K562 (cell line): ENCODE measurements around the gene PGBD4. TPM values are rescaled to one million over a fixed set of nuclear protein-coding genes. Genes with fewer than 3 reads are reported as not detected.

Experiments used
- ATAC-seq: fragments of 200-7000 bp; cut with Tn5 transposase; 3 replicates; pipeline ENCODE4 v1.9.1; 2020; ENCODE audit warnings: moderate library complexity
- BruUV-seq: library from RNA; stranded (reverse); fragments of 400-500 nt; replicated peaks from 2 replicates; lab custom pipeline; 2021; lab: Mats Ljungman, UMichigan
- CTCF ChIA-PET: fragments of 300-600 bp; formaldehyde crosslinking; extraction: SDS; loops from one replicate; lab custom pipeline; 2021; ENCODE audit warnings: low intra/inter-chr PET ratio; lab: Yijun Ruan, JAX
- POLR2A ChIA-PET: fragments of 300-600, 350-650 bp; sonication (Branson Sonifier 250); formaldehyde crosslinking; extraction: SDS; loops from one replicate; lab custom pipeline; 2021; ENCODE audit warnings: antibody characterized with exemption, inconsistent platforms; lab: Yijun Ruan, JAX
- DNase-seq, 4 experiments: peaks; one replicate each; pipeline versions ENCODE4 v3.0.0 to v3.0.0-alpha.2; 2011 to 2018; ENCODE audit warnings: low spot score in 3 of 4, mixed read lengths in 3 of 4; ENCODE audit errors: extremely low read depth in 1 of 4
- FAIRE-seq: peaks from 2 replicates; lab custom pipeline; 2011; peaks lifted over from hg19 to GRCh38; lab: Jason Lieb, UNC
- H2AFZ ChIP-seq: 2 replicates; pipeline ENCODE4 v1.6.0; 2011; ENCODE audit warnings: low read depth, low read length, control low read depth, inconsistent platforms
- H3K27ac ChIP-seq: fragments of 200-600 bp; 3 replicates; pipeline ENCODE4 v1.8.0; 2011; ENCODE audit warnings: low read depth, mild to moderate bottlenecking, control low read depth, inconsistent platforms, low read length, moderate library complexity, mixed read lengths; ENCODE audit errors: extremely low read depth
- H3K27me3 ChIP-seq, 2 experiments: fragments of 300-600 bp in 1 of 2; 2 replicates in 1 of 2; 3 replicates in 1 of 2; pipeline versions ENCODE4 v1.6.0 to v1.8.0; 2011; ENCODE audit warnings: inconsistent platforms in 2 of 2, low read length in 2 of 2, mild to moderate bottlenecking in 1 of 2, mixed read lengths in 1 of 2, moderate library complexity in 1 of 2; ENCODE audit not compliant: control insufficient read depth in 2 of 2, insufficient read depth in 2 of 2
- H3K36me3 ChIP-seq: fragments of 300-600 bp; 3 replicates; pipeline ENCODE4 v1.8.0; 2011; ENCODE audit warnings: mild to moderate bottlenecking, low read length, inconsistent platforms; ENCODE audit not compliant: control insufficient read depth, insufficient read depth
- H3K4me1 ChIP-seq, 2 experiments: fragments of 200-600 bp in 1 of 2; replicated peaks in 1 of 2; 2 replicates in 1 of 2; 3 replicates in 1 of 2; pipeline versions ENCODE4 v1.5.1 to v1.8.0; 2011; ENCODE audit warnings: inconsistent platforms in 2 of 2, low read length in 2 of 2, mild to moderate bottlenecking in 1 of 2, mixed read lengths in 1 of 2, moderate library complexity in 1 of 2; ENCODE audit not compliant: control insufficient read depth in 2 of 2, insufficient read depth in 2 of 2
- H3K4me2 ChIP-seq: 2 replicates; pipeline ENCODE4 v1.6.1; 2011; ENCODE audit warnings: low read length, control low read depth, inconsistent platforms, mixed read lengths; ENCODE audit not compliant: insufficient read depth
- H3K4me3 ChIP-seq: fragments of 200-600 bp; sonication (generic), shearing (Covaris generic); 2 replicates; pipeline ENCODE4 v1.5.1; 2016; ENCODE audit warnings: control low read depth, inconsistent platforms
- H3K79me2 ChIP-seq: fragments of 200-600 bp; 3 replicates; pipeline ENCODE4 v1.8.0; 2011; ENCODE audit warnings: low read length, inconsistent platforms; ENCODE audit not compliant: control insufficient read depth, insufficient read depth
- H3K9ac ChIP-seq, 2 experiments: 2 replicates each; pipeline versions ENCODE4 v1.6.0 to v1.6.1; 2011; ENCODE audit warnings: low read depth in 2 of 2, low read length in 2 of 2, control low read depth in 1 of 2, inconsistent platforms in 1 of 2, mild to moderate bottlenecking in 1 of 2, mixed read lengths in 1 of 2; ENCODE audit not compliant: insufficient read depth in 1 of 2
- H3K9me1 ChIP-seq: one replicate; pipeline ENCODE4 v1.6.0; 2011; ENCODE audit warnings: inconsistent platforms, mild to moderate bottlenecking, low read length, moderate library complexity; ENCODE audit not compliant: control insufficient read depth, insufficient read depth
- H3K9me3 ChIP-seq: replicated peaks from 2 replicates; pipeline ENCODE4 v1.5.1; 2011; ENCODE audit warnings: low read depth, low read length, inconsistent platforms; ENCODE audit not compliant: control insufficient read depth, insufficient read depth
- H4K20me1 ChIP-seq: replicated peaks from 2 replicates; pipeline ENCODE4 v1.6.1; 2011; ENCODE audit warnings: low read length, inconsistent platforms, mixed read lengths; ENCODE audit not compliant: control insufficient read depth, insufficient read depth
- PTRF ChIP-seq: fragments of 450-650 bp; IDR thresholded peaks from 2 replicates; pipeline ENCODE4 v1.6.1; 2016; ENCODE audit warnings: mild to moderate bottlenecking, missing genetic modification characterization, missing compliant biosample characterization
- ZBTB40 ChIP-seq, 2 experiments: fragments of 450-650 bp in 1 of 2; sonication (generic) in 1 of 2; formaldehyde crosslinking in 1 of 2; IDR thresholded peaks; 2 replicates each; pipeline versions ENCODE4 v1.7.1 to v1.9.0; 2016 to 2022; ENCODE audit warnings: inconsistent platforms in 1 of 2, mild to moderate bottlenecking in 1 of 2, missing genetic modification reagents in 1 of 2
- WGBS: fragments of 100-300 bp; shearing (Covaris generic); methylation state at CpG from one replicate; pipeline ENCODE4 v1.1.6; 2016; ENCODE audit warnings: low coverage, mixed read lengths; ENCODE audit not compliant: insufficient coverage; ENCODE audit errors: missing lambda C conversion rate; 5-methylcytosine and 5-hydroxymethylcytosine counted together
- in situ Hi-C: fragments of 300-500 bp; cut with MboI; formaldehyde crosslinking; loops from 4 replicates; pipeline ENCODE4 v1.15.0; 2018; ENCODE audit warnings: inconsistent platforms, mixed read lengths
- intact Hi-C: fragments of 100-400 bp; cut with micrococcal nuclease; formaldehyde crosslinking; loops from 2 replicates; pipeline ENCODE4 v1.14.2; 2022
- polyA plus RNA-seq, 8 experiments: library from polyadenylated mRNA; depleted of rRNA in 4 of 8; stranded (reverse) in 5 of 8; unstranded in 3 of 8; fragments of >200 nt; fragmentation: Nextera tagmentation in 2 of 8; fragmentation: Illumina TruSeq in 1 of 8; extraction: Ambion mirVana in 2 of 8; extraction: Trizol in 1 of 8; gene quantifications; 2 replicates each; pipeline versions ENCODE4 v1.2.1 to v1.2.3, GENCODE V29; 2011 to 2014; ENCODE audit warnings: inconsistent platforms in 1 of 8, missing spikeins in 1 of 8
- total RNA-seq, 7 experiments: library from RNA; depleted of rRNA in 6 of 7; stranded (reverse); fragments of >200 nt in 6 of 7; fragmentation: Illumina TruSeq in 2 of 7; extraction: Trizol in 2 of 7; gene quantifications; 2 replicates each; pipeline versions ENCODE4 v1.2.1 to v1.2.3, GENCODE V29; 2011 to 2021; ENCODE audit warnings: low replicate concordance in 1 of 7

Gene PGBD4
- total and polyA plus RNA-seq, 9 of the 15 experiments (the other 6 are each of a cell fraction or from before 2014, with no cell fraction given), result 2.1 to 4.9 (median 2.7) TPM

GRCh38 chr15:34085746-34086145 is 16.1 kb upstream of the PGBD4 start:
- no peaks in the 10 kb centered on the region for H3K9me3 ChIP-seq
- no peak for FAIRE-seq
- CTCF ChIA-PET, result no interaction called here

More at GRCh38 chr15:34085746-34086145, 16.1 kb upstream of the PGBD4 start:
- peaks cover 52% of the 10 kb centered on the region for H3K36me3 ChIP-seq
- H3K4me3 ChIP-seq, result no peak overlapping the region
- H3K79me2 ChIP-seq, result no peaks in the 10 kb centered on the region
- TF ChIP-seq PTRF (no peak), ZBTB40 (IDR thresholded peaks at IDR 0.05) (peak; percentile 66), ZBTB40 (CRISPR knock-in tag; IDR thresholded peaks at IDR 0.05) (no peak)
- no peak overlapping the region for H3K9ac ChIP-seq
- intact Hi-C loops (no loop called here), in situ Hi-C loops (no loop called here)
- POLR2A ChIA-PET, result interaction anchor here (0.7 to 0.9 kb wide), 3 partner anchors 10 to 38 kb away, joined by 3 to 5 read pairs (median 3); partner anchors contain the start of genes EMC7 and PGBD4
- ATAC-seq, result no peak
- no peak overlapping the region for H2AFZ ChIP-seq
- DNase-seq, result no peak
- no TSS peak for BruUV-seq
- H3K27ac ChIP-seq, result no peak overlapping the region
- no peaks in the 10 kb centered on the region for H3K9me1 ChIP-seq
- no peak overlapping the region for H3K4me2 ChIP-seq
- no peaks in the 10 kb centered on the region for H4K20me1 ChIP-seq
- H3K27me3 ChIP-seq, result no peaks in the 10 kb centered on the region
- no peaks in the 10 kb centered on the region for H3K4me1 ChIP-seq
- WGBS, result 83% methylated on average over 2 of the region's 2 CpGs
